HG03378 (cell line): Measurements from ENCODE around the gene ZBTB8B.

Experiments
- ATAC-seq: cut with Tn5 transposase; IDR thresholded peaks from one replicate; pipeline ENCODE4 v1.9.1; 2021; ENCODE audit warnings: mild to moderate bottlenecking, moderate library complexity; ENCODE audit not compliant: unreplicated experiment

ZBTB8B gene

DNA sequence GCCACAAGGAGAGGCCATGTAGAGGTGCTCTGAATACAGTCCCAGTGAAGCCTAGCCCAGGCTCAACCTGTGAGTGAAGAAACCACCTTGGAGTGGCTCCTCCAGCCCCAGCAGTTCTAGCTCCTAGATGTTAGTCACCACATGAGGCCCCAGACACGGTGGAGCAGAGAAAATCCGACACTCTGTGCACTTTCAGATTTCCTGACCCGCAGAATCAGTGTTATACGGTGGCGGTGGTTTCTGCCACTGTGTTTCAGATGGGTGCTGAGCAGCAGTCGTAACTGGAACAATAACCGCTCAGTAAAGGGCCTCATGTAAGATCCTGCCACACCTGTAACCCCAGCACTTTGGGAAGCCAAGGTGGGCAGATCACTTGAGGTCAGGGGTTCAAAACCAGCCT is 38.3 kb downstream of the ZBTB8B start:
- ATAC-seq, result no peak

DNA sequence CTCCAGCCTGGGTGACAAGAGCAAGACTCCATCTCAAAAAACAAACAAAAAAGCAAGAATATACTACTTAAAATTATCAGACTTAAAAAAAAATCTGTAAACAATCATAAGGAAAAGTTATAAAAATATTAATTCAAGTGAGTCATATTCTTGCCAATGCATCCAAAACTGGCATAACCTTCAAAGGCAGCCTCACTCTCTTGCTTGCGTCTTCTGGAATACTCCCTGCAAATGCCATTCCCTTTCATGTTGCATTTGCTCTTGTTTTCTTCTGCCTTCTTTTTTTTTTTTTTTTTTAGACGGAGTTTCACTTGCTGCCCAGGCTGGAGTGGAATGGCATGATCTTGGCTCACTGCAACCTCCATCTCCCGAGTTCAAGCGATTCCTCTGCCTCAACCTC is 42.1 kb downstream of the ZBTB8B start:
- ATAC-seq, result no peak

DNA sequence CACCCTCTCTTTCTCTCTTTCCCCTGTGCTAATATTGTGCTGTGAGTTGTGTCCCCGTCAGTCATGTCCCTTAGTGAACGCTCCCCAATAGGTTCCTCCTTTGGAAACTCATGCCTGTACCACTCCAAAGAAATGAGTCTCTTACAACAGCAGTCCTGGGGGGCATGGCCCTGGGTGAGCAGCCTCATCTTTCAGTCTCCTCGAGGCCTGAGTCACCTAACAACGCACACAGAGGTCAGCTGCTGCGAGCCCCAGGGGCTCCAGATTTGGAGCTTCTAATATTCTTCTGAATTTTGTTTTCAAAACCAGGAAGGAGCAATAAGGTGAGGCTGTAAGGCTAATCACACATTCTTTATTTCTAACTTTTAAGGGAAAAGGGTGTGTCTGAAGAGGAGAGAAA is 43.9 kb downstream of the ZBTB8B start:
- ATAC-seq, result no peak

DNA sequence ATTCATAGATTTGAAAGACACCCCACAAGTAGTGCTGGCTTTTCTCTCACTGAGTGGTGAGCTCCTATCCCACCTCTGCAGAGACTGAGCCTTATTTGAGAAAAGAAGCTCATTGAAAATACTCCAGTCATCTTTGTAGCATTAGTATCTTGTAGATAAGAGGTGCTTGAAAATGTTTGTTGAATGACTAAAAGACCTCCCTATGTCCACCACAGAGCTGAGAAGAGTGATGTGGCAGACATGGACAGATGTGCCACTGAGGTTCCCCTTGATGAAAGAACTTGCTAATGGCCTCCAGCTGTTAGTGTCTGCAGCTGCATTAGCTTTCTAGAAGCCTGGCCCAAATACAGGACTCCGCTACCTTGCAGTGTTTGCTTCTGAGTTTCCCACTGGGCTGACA is 45.1 kb downstream of the ZBTB8B start:
- ATAC-seq, result no peak
